ENCODE measurements around the gene DLGAP1.

GRCh38 chr18:4308576-4308975 lies 146.5 kb downstream of the DLGAP1 start:
- TF ChIP-seq, protein P1, sequence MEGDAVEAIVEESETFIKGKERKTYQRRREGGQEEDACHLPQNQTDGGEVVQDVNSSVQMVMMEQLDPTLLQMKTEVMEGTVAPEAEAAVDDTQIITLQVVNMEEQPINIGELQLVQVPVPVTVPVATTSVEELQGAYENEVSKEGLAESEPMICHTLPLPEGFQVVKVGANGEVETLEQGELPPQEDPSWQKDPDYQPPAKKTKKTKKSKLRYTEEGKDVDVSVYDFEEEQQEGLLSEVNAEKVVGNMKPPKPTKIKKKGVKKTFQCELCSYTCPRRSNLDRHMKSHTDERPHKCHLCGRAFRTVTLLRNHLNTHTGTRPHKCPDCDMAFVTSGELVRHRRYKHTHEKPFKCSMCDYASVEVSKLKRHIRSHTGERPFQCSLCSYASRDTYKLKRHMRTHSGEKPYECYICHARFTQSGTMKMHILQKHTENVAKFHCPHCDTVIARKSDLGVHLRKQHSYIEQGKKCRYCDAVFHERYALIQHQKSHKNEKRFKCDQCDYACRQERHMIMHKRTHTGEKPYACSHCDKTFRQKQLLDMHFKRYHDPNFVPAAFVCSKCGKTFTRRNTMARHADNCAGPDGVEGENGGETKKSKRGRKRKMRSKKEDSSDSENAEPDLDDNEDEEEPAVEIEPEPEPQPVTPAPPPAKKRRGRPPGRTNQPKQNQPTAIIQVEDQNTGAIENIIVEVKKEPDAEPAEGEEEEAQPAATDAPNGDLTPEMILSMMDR (IDR thresholded peaks at IDR 0.05; ENCODE audit: insufficient read depth, low read length, poor library complexity, severe bottlenecking), result no peak
- TF ChIP-seq EZH2phosphoT487 (conservative IDR thresholded peaks at IDR 0.05; ENCODE audit: low read length), result no peak
